GM06990 (cell line): ENCODE data around the gene NISCH.

ENCODE experiments used
- DNase-seq: peaks from one replicate; pipeline ENCODE4 v3.0.0-alpha.2; 2011; ENCODE audit not compliant: insufficient read length; ENCODE audit errors: extremely low read depth
- H3K27me3 ChIP-seq: replicated peaks from 2 replicates; pipeline ENCODE4 v1.6.0; 2011; ENCODE audit warnings: low read length; ENCODE audit not compliant: control insufficient read depth, insufficient read depth
- H3K36me3 ChIP-seq: 2 replicates; pipeline ENCODE4 v1.5.1; 2011; ENCODE audit warnings: low read length; ENCODE audit not compliant: control insufficient read depth, insufficient read depth
- H3K4me3 ChIP-seq: replicated peaks from 2 replicates; pipeline ENCODE4 v1.5.1; 2011; ENCODE audit warnings: low read depth, mild to moderate bottlenecking, control low read depth, low read length
- CTCF ChIP-seq: IDR thresholded peaks from 2 replicates; pipeline ENCODE4 v1.5.1; 2011; ENCODE audit warnings: low read length, control low read depth, mild to moderate bottlenecking, inconsistent platforms; ENCODE audit not compliant: insufficient read depth, poor library complexity, severe bottlenecking

The NISCH gene

GRCh38 chr3:52429779-52430415, 25.5 kb upstream of the NISCH start:
- no peak for DNase-seq
- no peak for TF ChIP-seq CTCF
- no peaks in the 10 kb centered on the region; the same call in 1 of the 2 replicates for H3K27me3 ChIP-seq
- no peaks in the 10 kb centered on the region for H3K36me3 ChIP-seq
- no peak overlapping the region for H3K4me3 ChIP-seq

GRCh38 chr3:52430416-52430810, 25.0 kb upstream of the NISCH start:
- Histone ChIP-seq H3K27me3 (no peaks in the 10 kb centered on the region; the same call in 1 of the 2 replicates), H3K36me3 (no peaks in the 10 kb centered on the region), H3K4me3 (no peak overlapping the region)
- DNase-seq = no peak
- no peak for TF ChIP-seq CTCF

GRCh38 chr3:52431459-52432223, 23.8 kb upstream of the NISCH start:
- no peak for DNase-seq
- Histone ChIP-seq H3K27me3 (no peaks in the 10 kb centered on the region; the same call in 1 of the 2 replicates), H3K4me3 (no peak overlapping the region), H3K36me3 (no peaks in the 10 kb centered on the region)
- TF ChIP-seq CTCF = no peak

GRCh38 chr3:52432225-52432624, 23.2 kb upstream of the NISCH start:
- DNase-seq = no peak
- no peaks in the 10 kb centered on the region; the same call in 1 of the 2 replicates for H3K27me3 ChIP-seq
- no peaks in the 10 kb centered on the region for H3K36me3 ChIP-seq
- H3K4me3 ChIP-seq = no peak overlapping the region
- TF ChIP-seq CTCF = no peak

- Histone ChIP-seq H3K27me3 (no peaks in the 10 kb centered on the region; the same call in 1 of the 2 replicates), H3K4me3 (no peak overlapping the region), H3K36me3 (no peaks in the 10 kb centered on the region)
- TF ChIP-seq CTCF = no peak
- no peak for DNase-seq
Measured at GRCh38 chr3:52432691-52433141, 22.7 kb upstream of the NISCH start.
